Suprapubic skin (tissue), 3 donors: ENCODE data around the gene BLVRB.
"Not testable (repeated sequence)": the region's sequence is repeated elsewhere in the genome, so short reads cannot be mapped to it uniquely, and the experiment has no call there.

Experiments
- EP300 ChIP-seq: sonication (generic); formaldehyde crosslinking; IDR thresholded peaks from one replicate; pipeline ENCODE4 v1.6.1; 2017; ENCODE audit warnings: antibody characterized with exemption
- POLR2A ChIP-seq, 2 donors: fragments of 450-650 bp; IDR thresholded peaks; one replicate each; pipeline ENCODE4 v1.6.1; 2017; ENCODE audit warnings: antibody characterized with exemption in 2 of 2, mild to moderate bottlenecking in 2 of 2, moderate library complexity in 2 of 2
- TF ChIP-seq, protein P1 (sequence below), 2 donors: fragments of 200-600 bp in 1 of 2; fragments of 450-650 bp in 1 of 2; sonication (generic) in 1 of 2; IDR thresholded peaks; one replicate each; pipeline ENCODE4 v1.5.1; 2016 to 2019; ENCODE audit warnings: antibody characterized with exemption in 2 of 2, mild to moderate bottlenecking in 1 of 2, moderate library complexity in 1 of 2

- TF ChIP-seq, protein P1, sequence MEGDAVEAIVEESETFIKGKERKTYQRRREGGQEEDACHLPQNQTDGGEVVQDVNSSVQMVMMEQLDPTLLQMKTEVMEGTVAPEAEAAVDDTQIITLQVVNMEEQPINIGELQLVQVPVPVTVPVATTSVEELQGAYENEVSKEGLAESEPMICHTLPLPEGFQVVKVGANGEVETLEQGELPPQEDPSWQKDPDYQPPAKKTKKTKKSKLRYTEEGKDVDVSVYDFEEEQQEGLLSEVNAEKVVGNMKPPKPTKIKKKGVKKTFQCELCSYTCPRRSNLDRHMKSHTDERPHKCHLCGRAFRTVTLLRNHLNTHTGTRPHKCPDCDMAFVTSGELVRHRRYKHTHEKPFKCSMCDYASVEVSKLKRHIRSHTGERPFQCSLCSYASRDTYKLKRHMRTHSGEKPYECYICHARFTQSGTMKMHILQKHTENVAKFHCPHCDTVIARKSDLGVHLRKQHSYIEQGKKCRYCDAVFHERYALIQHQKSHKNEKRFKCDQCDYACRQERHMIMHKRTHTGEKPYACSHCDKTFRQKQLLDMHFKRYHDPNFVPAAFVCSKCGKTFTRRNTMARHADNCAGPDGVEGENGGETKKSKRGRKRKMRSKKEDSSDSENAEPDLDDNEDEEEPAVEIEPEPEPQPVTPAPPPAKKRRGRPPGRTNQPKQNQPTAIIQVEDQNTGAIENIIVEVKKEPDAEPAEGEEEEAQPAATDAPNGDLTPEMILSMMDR (IDR thresholded peaks at IDR 0.05) = not testable (repeated sequence)
- TF ChIP-seq POLR2A (IDR thresholded peaks at IDR 0.05); EP300: not testable (repeated sequence)
Observed at GRCh38 chr19:40408598-40408925, 57.0 kb downstream of the BLVRB start.
